ENCODE data around the gene THSD8.

DNA sequence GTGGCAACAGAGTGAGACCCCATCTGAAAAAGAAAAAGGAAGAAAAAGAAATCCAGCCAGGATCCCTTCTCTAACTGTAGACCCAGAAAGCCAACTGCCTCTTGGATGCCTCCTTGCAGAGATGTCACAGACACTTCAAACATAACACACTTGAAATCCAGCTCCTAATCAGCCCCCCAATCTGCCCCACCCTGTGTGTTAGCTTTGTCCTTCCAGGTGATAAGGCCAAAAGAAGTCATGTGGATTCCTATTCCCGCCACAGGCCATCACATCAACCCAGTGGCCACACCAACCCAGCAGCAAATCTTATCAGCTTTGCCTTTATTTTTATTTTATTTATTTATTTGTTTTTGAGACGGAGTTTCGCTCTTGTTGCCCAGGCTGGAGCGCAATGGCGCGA, 42.2 kb upstream of the THSD8 start:
- TF ChIP-seq, protein P1, sequence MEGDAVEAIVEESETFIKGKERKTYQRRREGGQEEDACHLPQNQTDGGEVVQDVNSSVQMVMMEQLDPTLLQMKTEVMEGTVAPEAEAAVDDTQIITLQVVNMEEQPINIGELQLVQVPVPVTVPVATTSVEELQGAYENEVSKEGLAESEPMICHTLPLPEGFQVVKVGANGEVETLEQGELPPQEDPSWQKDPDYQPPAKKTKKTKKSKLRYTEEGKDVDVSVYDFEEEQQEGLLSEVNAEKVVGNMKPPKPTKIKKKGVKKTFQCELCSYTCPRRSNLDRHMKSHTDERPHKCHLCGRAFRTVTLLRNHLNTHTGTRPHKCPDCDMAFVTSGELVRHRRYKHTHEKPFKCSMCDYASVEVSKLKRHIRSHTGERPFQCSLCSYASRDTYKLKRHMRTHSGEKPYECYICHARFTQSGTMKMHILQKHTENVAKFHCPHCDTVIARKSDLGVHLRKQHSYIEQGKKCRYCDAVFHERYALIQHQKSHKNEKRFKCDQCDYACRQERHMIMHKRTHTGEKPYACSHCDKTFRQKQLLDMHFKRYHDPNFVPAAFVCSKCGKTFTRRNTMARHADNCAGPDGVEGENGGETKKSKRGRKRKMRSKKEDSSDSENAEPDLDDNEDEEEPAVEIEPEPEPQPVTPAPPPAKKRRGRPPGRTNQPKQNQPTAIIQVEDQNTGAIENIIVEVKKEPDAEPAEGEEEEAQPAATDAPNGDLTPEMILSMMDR (IDR thresholded peaks at IDR 0.05; ENCODE audit: low read length), result no peak
- no peak for TF ChIP-seq EZH2phosphoT487 (IDR thresholded peaks at IDR 0.05; ENCODE audit: low read length)
- no peak for TF ChIP-seq EZH2 (optimal IDR thresholded peaks at IDR 0.05; ENCODE audit: low read depth, low read length)
